BLaER1 treated with 17β-estradiol and CSF1 and Interleukin-3, amounts not matched to agents 10 nM and 100 nM (cell line): ENCODE measurements around the gene MAP3K7CL.

Experiments
- H3K27ac ChIP-seq, 11 experiments: shearing (Covaris generic); formaldehyde crosslinking; 2 replicates each; pipeline ENCODE4 v1.8.1; 2022
- H3K27me3 ChIP-seq, 11 experiments: shearing (Covaris generic); formaldehyde crosslinking; 2 replicates each; pipeline ENCODE4 v1.8.1; 2022
- H3K36me3 ChIP-seq, 11 experiments: shearing (Covaris generic); formaldehyde crosslinking; 2 replicates each; pipeline ENCODE4 v1.8.1; 2022
- H3K4me1 ChIP-seq, 10 experiments: shearing (Covaris generic); formaldehyde crosslinking; 2 replicates each; pipeline ENCODE4 v1.8.1; 2022
- H3K4me2 ChIP-seq, 11 experiments: shearing (Covaris generic); formaldehyde crosslinking; 2 replicates each; pipeline ENCODE4 v1.8.1; 2022
- H3K4me3 ChIP-seq, 10 experiments: shearing (Covaris generic); formaldehyde crosslinking; 2 replicates each; pipeline ENCODE4 v1.8.1; 2022
- H3K9ac ChIP-seq, 11 experiments: shearing (Covaris generic); formaldehyde crosslinking; 2 replicates each; pipeline ENCODE4 v1.8.1; 2022
- H3K9me3 ChIP-seq, 11 experiments: shearing (Covaris generic); formaldehyde crosslinking; replicated peaks in 1 of 11; 2 replicates each; pipeline ENCODE4 v1.8.1; 2022
- H4K20me1 ChIP-seq, 11 experiments: shearing (Covaris generic); formaldehyde crosslinking; 2 replicates each; pipeline ENCODE4 v1.8.1; 2022
- Cebpa-rat ChIP-seq, 11 experiments: shearing (Covaris generic); IDR thresholded peaks; 2 replicates each; pipeline ENCODE4 v1.8.1; 2022

MAP3K7CL gene

GRCh38 chr21:29130270-29130969, at the start of gene MAP3K7CL:
Gene MAP3K7CL (plus strand): TSS chr21:29130644. CDS start chr21:29133345, 2,701 bp downstream.
- Histone ChIP-seq H3K36me3 (no peaks in the 10 kb centered on the region), H3K9me3 (peaks cover 0 to 15% (median 8%) of the 10 kb centered on the region in 11 experiments; a peak in 13 of 22 replicates), H3K27ac (no peak within 1 kb of the TSS), H3K9ac (no peak within 1 kb of the TSS), H4K20me1 (no peaks in the 10 kb centered on the region), H3K4me1 (peaks cover 0 to 12% (median 6%) of the 10 kb centered on the region in 10 experiments; a peak in 7 of 20 replicates), H3K27me3 (no peaks in the 10 kb centered on the region), H3K4me3 (no peak within 1 kb of the TSS), H3K4me2 (peak within 1 kb of the TSS in 3 of 11 experiments; percentile 14 to 21 (median 20); a peak in 2 of 22 replicates)
- no peak for TF ChIP-seq Cebpa-rat (IDR thresholded peaks at IDR 0.05)

- Histone ChIP-seq H3K4me3 (no peak overlapping the region), H3K27ac (peak overlapping the region in 1 of 11 experiments; percentile 85; a peak in 1 of 22 replicates), H3K9ac (no peak overlapping the region), H3K4me2 (peak overlapping the region in 3 of 11 experiments; percentile 72 to 88 (median 80); a peak in 5 of 22 replicates), H3K36me3 (no peaks in the 10 kb centered on the region), H4K20me1 (no peaks in the 10 kb centered on the region), H3K9me3 (peaks cover 0 to 6% (median 5%) of the 10 kb centered on the region in 11 experiments; a peak in 15 of 22 replicates), H3K27me3 (no peaks in the 10 kb centered on the region), H3K4me1 (peaks cover 50 to 72% (median 60%) of the 10 kb centered on the region in 10 experiments)
- TF ChIP-seq Cebpa-rat (IDR thresholded peaks at IDR 0.05): no peak
Measured at GRCh38 chr21:29082046-29082815, 48.2 kb upstream of the MAP3K7CL start.

- Histone ChIP-seq H3K4me2 (no peak overlapping the region), H3K9ac (no peak overlapping the region), H3K4me3 (no peak overlapping the region), H3K4me1 (peaks cover 51 to 71% (median 59%) of the 10 kb centered on the region in 10 experiments), H3K27me3 (no peaks in the 10 kb centered on the region), H3K27ac (no peak overlapping the region), H3K36me3 (no peaks in the 10 kb centered on the region), H4K20me1 (no peaks in the 10 kb centered on the region), H3K9me3 (no peaks in the 10 kb centered on the region; a peak in 2 of 22 replicates)
- TF ChIP-seq Cebpa-rat (IDR thresholded peaks at IDR 0.05): no peak
Measured at GRCh38 chr21:29083306-29083705, 47.1 kb upstream of the MAP3K7CL start.

- Histone ChIP-seq H4K20me1 (no peaks in the 10 kb centered on the region), H3K27me3 (no peaks in the 10 kb centered on the region), H3K4me3 (no peak overlapping the region), H3K4me1 (peaks cover 44 to 68% (median 53%) of the 10 kb centered on the region in 10 experiments), H3K27ac (no peak overlapping the region), H3K9me3 (no peaks in the 10 kb centered on the region), H3K9ac (no peak overlapping the region), H3K4me2 (0 out of 22 replicates have a peak overlapping the region, but pooled peaks of 1 of the 11 experiments have one; percentile 6), H3K36me3 (no peaks in the 10 kb centered on the region)
- no peak for TF ChIP-seq Cebpa-rat (IDR thresholded peaks at IDR 0.05)
Measured at GRCh38 chr21:29084372-29084771, 46.1 kb upstream of the MAP3K7CL start.

GRCh38 chr21:29085106-29085752, 45.2 kb upstream of the MAP3K7CL start:
- Histone ChIP-seq H3K4me1 (peaks cover 37 to 68% (median 51%) of the 10 kb centered on the region in 10 experiments), H4K20me1 (no peaks in the 10 kb centered on the region), H3K36me3 (no peaks in the 10 kb centered on the region), H3K27me3 (no peaks in the 10 kb centered on the region), H3K27ac (no peak overlapping the region), H3K9ac (no peak overlapping the region), H3K9me3 (no peaks in the 10 kb centered on the region), H3K4me2 (peak overlapping the region in 1 of 11 experiments; percentile 27; a peak in 1 of 22 replicates), H3K4me3 (no peak overlapping the region)
- no peak for TF ChIP-seq Cebpa-rat (IDR thresholded peaks at IDR 0.05)

- peak overlapping the region in 1 of 11 experiments; percentile 39; a peak in 2 of 22 replicates for H3K9ac ChIP-seq
- no peaks in the 10 kb centered on the region for H4K20me1 ChIP-seq
- H3K27me3 ChIP-seq: no peaks in the 10 kb centered on the region
- H3K4me3 ChIP-seq: no peak overlapping the region
- H3K4me1 ChIP-seq: peaks cover 17 to 72% (median 43%) of the 10 kb centered on the region in 10 experiments
- H3K4me2 ChIP-seq: peak overlapping the region in 4 of 11 experiments; percentile 28 to 63 (median 40); a peak in 5 of 22 replicates
- no peaks in the 10 kb centered on the region for H3K9me3 ChIP-seq
- H3K27ac ChIP-seq: peak overlapping the region in 5 of 11 experiments; percentile 1 to 47 (median 34); a peak in 5 of 22 replicates
- no peak for TF ChIP-seq Cebpa-rat (IDR thresholded peaks at IDR 0.05)
- no peaks in the 10 kb centered on the region for H3K36me3 ChIP-seq
Measured at GRCh38 chr21:29091033-29091432, 39.4 kb upstream of the MAP3K7CL start.

GRCh38 chr21:29092102-29092959, 38.1 kb upstream of the MAP3K7CL start:
- peak overlapping the region in 2 of 11 experiments; percentile 6 to 24; a peak in 2 of 22 replicates for H3K9ac ChIP-seq
- H4K20me1 ChIP-seq: no peaks in the 10 kb centered on the region
- H3K4me2 ChIP-seq: peak overlapping the region in 3 of 11 experiments; percentile 16 to 63 (median 24); a peak in 3 of 22 replicates
- no peak for TF ChIP-seq Cebpa-rat (IDR thresholded peaks at IDR 0.05)
- no peaks in the 10 kb centered on the region for H3K27me3 ChIP-seq
- H3K9me3 ChIP-seq: no peaks in the 10 kb centered on the region
- peak overlapping the region in 6 of 11 experiments; percentile 1 to 47 (median 20); a peak in 7 of 22 replicates for H3K27ac ChIP-seq
- peaks cover 8 to 71% (median 32%) of the 10 kb centered on the region in 10 experiments; a peak in 19 of 20 replicates for H3K4me1 ChIP-seq
- no peaks in the 10 kb centered on the region for H3K36me3 ChIP-seq
- no peak overlapping the region for H3K4me3 ChIP-seq
